ENCODE measurements around the gene ABCC8. TPM values are rescaled to one million over a fixed set of nuclear protein-coding genes. Genes with fewer than 3 reads are reported as not detected.

ABCC8 gene
- total RNA-seq, 2 donors from 2014 or later = 0.55 TPM; not detected in 1

- Mint-ChIP-seq H3K4me3 (no peak overlapping the region), H3K4me1 (peaks cover 21% of the 10 kb centered on the region), H3K36me3 (ENCODE audit: low read depth) (no peaks in the 10 kb centered on the region), H3K9me3 (no peaks in the 10 kb centered on the region), H3K27ac (no peak overlapping the region), H3K27me3 (ENCODE audit: insufficient read depth) (peaks cover 28% of the 10 kb centered on the region)
- Histone ChIP-seq H3K27me3 (ENCODE audit: control insufficient read depth, insufficient read depth, low read length, poor library complexity, severe bottlenecking) (no peaks in the 10 kb centered on the region), H3K9me3 (ENCODE audit: control insufficient read depth, low read length) (no peaks in the 10 kb centered on the region), H3K9ac (ENCODE audit: extremely low read depth, low read length, poor library complexity, severe bottlenecking) (no peak overlapping the region), H3K36me3 (ENCODE audit: control insufficient read depth, insufficient read depth, low read length) (no peaks in the 10 kb centered on the region), H3K4me1 (ENCODE audit: control insufficient read depth, insufficient read depth, low read length) (peaks cover 6% of the 10 kb centered on the region), H3K4me3 (ENCODE audit: low read length) (no peak overlapping the region), H3K27ac (ENCODE audit: low read depth, low read length) (no peak overlapping the region)
- no peak for DNase-seq
- 74 to 76% methylated on average over 3 to 4 of the region's 4 CpGs for WGBS, 2 experiments (ENCODE audit: insufficient coverage in 1 of 2, insufficient read length in 1 of 2)
- TF ChIP-seq CTCF (conservative IDR thresholded peaks at IDR 0.05) = no peak
Measured at GRCh38 chr11:17421781-17422180, 54.9 kb downstream of the ABCC8 start.

GRCh38 chr11:17418444-17419081, 58.1 kb downstream of the ABCC8 start:
- 84% methylated on average over 1 of the region's 2 CpGs; no CpG with 5 or more reads in 1 of the 2 experiments for WGBS, 2 experiments (ENCODE audit: insufficient coverage in 1 of 2, insufficient read length in 1 of 2)
- H3K9ac ChIP-seq (ENCODE audit: extremely low read depth, low read length, poor library complexity, severe bottlenecking) = no peak overlapping the region
- H3K27ac Mint-ChIP-seq = no peak overlapping the region
- no peaks in the 10 kb centered on the region for H3K9me3 ChIP-seq (ENCODE audit: control insufficient read depth, low read length)
- H3K4me1 Mint-ChIP-seq = peaks cover 21% of the 10 kb centered on the region
- H3K36me3 Mint-ChIP-seq (ENCODE audit: low read depth) = no peaks in the 10 kb centered on the region
- H3K27ac ChIP-seq (ENCODE audit: low read depth, low read length) = no peak overlapping the region
- no peaks in the 10 kb centered on the region for H3K36me3 ChIP-seq (ENCODE audit: control insufficient read depth, insufficient read depth, low read length)
- H3K4me3 ChIP-seq (ENCODE audit: low read length) = no peak overlapping the region
- H3K4me1 ChIP-seq (ENCODE audit: control insufficient read depth, insufficient read depth, low read length) = peaks cover 6% of the 10 kb centered on the region
- peaks cover 26% of the 10 kb centered on the region for H3K27me3 Mint-ChIP-seq (ENCODE audit: insufficient read depth)
- no peaks in the 10 kb centered on the region for H3K9me3 Mint-ChIP-seq
- H3K4me3 Mint-ChIP-seq = no peak overlapping the region
- no peak for DNase-seq
- H3K27me3 ChIP-seq (ENCODE audit: control insufficient read depth, insufficient read depth, low read length, poor library complexity, severe bottlenecking) = no peaks in the 10 kb centered on the region
- no peak for TF ChIP-seq CTCF (conservative IDR thresholded peaks at IDR 0.05)

- Histone ChIP-seq H3K9me3 (ENCODE audit: control insufficient read depth, low read length) (no peaks in the 10 kb centered on the region), H3K27me3 (ENCODE audit: control insufficient read depth, insufficient read depth, low read length, poor library complexity, severe bottlenecking) (no peaks in the 10 kb centered on the region), H3K9ac (ENCODE audit: extremely low read depth, low read length, poor library complexity, severe bottlenecking) (no peak overlapping the region), H3K4me1 (ENCODE audit: control insufficient read depth, insufficient read depth, low read length) (peaks cover 6% of the 10 kb centered on the region), H3K4me3 (ENCODE audit: low read length) (no peak overlapping the region), H3K27ac (ENCODE audit: low read depth, low read length) (no peak overlapping the region), H3K36me3 (ENCODE audit: control insufficient read depth, insufficient read depth, low read length) (no peaks in the 10 kb centered on the region)
- Mint-ChIP-seq H3K9me3 (no peaks in the 10 kb centered on the region), H3K4me3 (no peak overlapping the region), H3K36me3 (ENCODE audit: low read depth) (no peaks in the 10 kb centered on the region), H3K4me1 (peaks cover 24% of the 10 kb centered on the region), H3K27ac (no peak overlapping the region), H3K27me3 (ENCODE audit: insufficient read depth) (peaks cover 20% of the 10 kb centered on the region)
- no peak for TF ChIP-seq CTCF (conservative IDR thresholded peaks at IDR 0.05)
- WGBS, 2 experiments (ENCODE audit: insufficient coverage in 1 of 2, insufficient read length in 1 of 2) = 84 to 96% methylated on average over 2 of the region's 2 CpGs
- DNase-seq = no peak
Measured at GRCh38 chr11:17416492-17416891, 60.2 kb downstream of the ABCC8 start.
